Stomach (tissue), 4 donors: Measurements from ENCODE around the gene ABCB8.

ENCODE experiments used
- EP300 ChIP-seq: sonication (generic); formaldehyde crosslinking; IDR thresholded peaks from one replicate; pipeline ENCODE4 v1.6.1; 2017; ENCODE audit warnings: antibody characterized with exemption
- TF ChIP-seq, protein P1 (sequence below), 7 experiments: fragments of 450-650 bp in 4 of 7; fragments of 200-600 bp in 3 of 7; sonication (generic) in 3 of 7; IDR thresholded peaks; one replicate each; pipeline ENCODE4 v1.5.1; 2016 to 2019; ENCODE audit warnings: antibody characterized with exemption in 7 of 7, control low read depth in 2 of 7, mild to moderate bottlenecking in 1 of 7

DNA sequence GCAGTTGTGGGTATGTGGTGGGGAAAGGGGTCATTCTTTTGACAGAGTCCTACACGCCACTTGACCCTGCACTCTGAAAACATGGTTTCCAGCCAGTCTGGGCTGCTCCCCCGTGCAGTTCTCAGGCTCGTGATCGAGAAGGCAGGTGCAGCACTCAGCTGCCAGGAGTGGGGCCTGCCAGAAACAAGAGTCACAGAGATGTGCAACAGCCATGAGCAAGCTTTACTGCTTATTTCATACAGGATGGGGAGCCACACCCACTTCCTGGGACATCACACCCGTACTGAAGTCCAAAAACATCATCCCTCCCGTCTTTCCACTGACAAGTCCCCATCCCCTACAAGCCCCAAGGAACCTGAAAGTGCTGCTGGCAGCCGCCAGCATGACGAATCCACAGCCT, 13.3 kb upstream of the ABCB8 start:
- TF ChIP-seq, protein P1, sequence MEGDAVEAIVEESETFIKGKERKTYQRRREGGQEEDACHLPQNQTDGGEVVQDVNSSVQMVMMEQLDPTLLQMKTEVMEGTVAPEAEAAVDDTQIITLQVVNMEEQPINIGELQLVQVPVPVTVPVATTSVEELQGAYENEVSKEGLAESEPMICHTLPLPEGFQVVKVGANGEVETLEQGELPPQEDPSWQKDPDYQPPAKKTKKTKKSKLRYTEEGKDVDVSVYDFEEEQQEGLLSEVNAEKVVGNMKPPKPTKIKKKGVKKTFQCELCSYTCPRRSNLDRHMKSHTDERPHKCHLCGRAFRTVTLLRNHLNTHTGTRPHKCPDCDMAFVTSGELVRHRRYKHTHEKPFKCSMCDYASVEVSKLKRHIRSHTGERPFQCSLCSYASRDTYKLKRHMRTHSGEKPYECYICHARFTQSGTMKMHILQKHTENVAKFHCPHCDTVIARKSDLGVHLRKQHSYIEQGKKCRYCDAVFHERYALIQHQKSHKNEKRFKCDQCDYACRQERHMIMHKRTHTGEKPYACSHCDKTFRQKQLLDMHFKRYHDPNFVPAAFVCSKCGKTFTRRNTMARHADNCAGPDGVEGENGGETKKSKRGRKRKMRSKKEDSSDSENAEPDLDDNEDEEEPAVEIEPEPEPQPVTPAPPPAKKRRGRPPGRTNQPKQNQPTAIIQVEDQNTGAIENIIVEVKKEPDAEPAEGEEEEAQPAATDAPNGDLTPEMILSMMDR (IDR thresholded peaks at IDR 0.05), result no peak
- TF ChIP-seq EP300, result no peak
